Caco-2 (cell line): ENCODE results near the gene MTIF2. TPM values are rescaled to one million over a fixed set of nuclear protein-coding genes. Genes with fewer than 3 reads are reported as not detected.

Experiments used
- BruUV-seq: library from RNA; stranded (reverse); fragments of 400-500 nt; replicated peaks from 2 replicates; lab custom pipeline; 2021; lab: Mats Ljungman, UMichigan
- CTCF ChIA-PET: fragments of 300-600 bp; sonication (Branson Sonifier 250); formaldehyde crosslinking; loops from one replicate; lab custom pipeline; 2022; ENCODE audit warnings: antibody characterized with exemption; lab: Charles Lee
- POLR2A ChIA-PET: fragments of 300-600 bp; sonication (Branson Sonifier 250); formaldehyde crosslinking; loops from one replicate; lab custom pipeline; 2022; ENCODE audit warnings: antibody characterized with exemption; lab: Charles Lee
- DNase-seq, 2 experiments: peaks; one replicate each; pipeline versions ENCODE4 v3.0.0 to v3.0.0-alpha.2; 2020 to 2022
- H3K27me3 ChIP-seq: replicated peaks from 2 replicates; pipeline ENCODE4 v1.6.0; 2011; ENCODE audit warnings: low read length; ENCODE audit not compliant: control insufficient read depth, insufficient read depth
- H3K36me3 ChIP-seq: 2 replicates; pipeline ENCODE4 v1.5.1; 2011; ENCODE audit warnings: low read length; ENCODE audit not compliant: control insufficient read depth, insufficient read depth
- H3K4me1 ChIP-seq: fragments of 250-450 bp; sonication (Bioruptor Pico); 2 replicates; pipeline ENCODE4 v1.5.1; 2020; ENCODE audit warnings: mild to moderate bottlenecking
- H3K4me3 ChIP-seq: 2 replicates; pipeline ENCODE4 v1.5.1; 2011; ENCODE audit warnings: low read depth, mild to moderate bottlenecking, control low read depth, low read length
- H3K9me3 ChIP-seq: fragments of 250-450 bp; sonication (Bioruptor Pico); 2 replicates; pipeline ENCODE4 v1.5.1; 2020; ENCODE audit warnings: mild to moderate bottlenecking, moderate library complexity
- H3K27ac Mint-ChIP-seq: one replicate; pipeline ENCODE4 v1.8.0; 2022; ENCODE audit warnings: mixed read lengths; ENCODE audit not compliant: unreplicated experiment
- H3K27me3 Mint-ChIP-seq: one replicate; pipeline ENCODE4 v1.8.0; 2022; ENCODE audit warnings: mixed read lengths; ENCODE audit not compliant: insufficient read depth, unreplicated experiment
- H3K36me3 Mint-ChIP-seq: one replicate; pipeline ENCODE4 v1.8.0; 2022; ENCODE audit warnings: mild to moderate bottlenecking, mixed read lengths; ENCODE audit not compliant: insufficient read depth, unreplicated experiment
- H3K4me1 Mint-ChIP-seq: one replicate; pipeline ENCODE4 v1.8.0; 2022; ENCODE audit warnings: low read depth, mixed read lengths; ENCODE audit not compliant: unreplicated experiment
- H3K4me3 Mint-ChIP-seq: one replicate; pipeline ENCODE4 v1.8.0; 2022; ENCODE audit warnings: mild to moderate bottlenecking, moderate library complexity, mixed read lengths; ENCODE audit not compliant: unreplicated experiment
- H3K9me3 Mint-ChIP-seq: one replicate; pipeline ENCODE4 v1.8.0; 2022; ENCODE audit warnings: mixed read lengths; ENCODE audit not compliant: unreplicated experiment
- CTCF ChIP-seq, 2 experiments: fragments of 200-600 bp in 1 of 2; IDR thresholded peaks; 1 replicate in 1 of 2; 2 replicates in 1 of 2; pipeline versions ENCODE4 v1.5.1 to v1.8.0; 2011 to 2022; ENCODE audit warnings: antibody characterized with exemption in 1 of 2, control low read depth in 1 of 2, inconsistent platforms in 1 of 2, low read depth in 1 of 2, low read length in 1 of 2, mild to moderate bottlenecking in 1 of 2, moderate library complexity in 1 of 2; ENCODE audit not compliant: insufficient read depth in 1 of 2, severe bottlenecking in 1 of 2, unreplicated experiment in 1 of 2
- intact Hi-C: fragments of 100-400 bp; cut with micrococcal nuclease; formaldehyde crosslinking; loops from one replicate; pipeline ENCODE4 v1.10.0; 2022; ENCODE audit not compliant: unreplicated experiment
- total RNA-seq: library from RNA; stranded (reverse); gene quantifications from 2 replicates; pipeline ENCODE4 v1.2.3, GENCODE V29; 2022

The MTIF2 gene
- total RNA-seq, 1 experiment from 2014 or later = 42.7 TPM

- H3K9me3 Mint-ChIP-seq = no peaks in the 10 kb centered on the region
- Histone ChIP-seq H3K4me1 (peaks cover 38% of the 10 kb centered on the region), H3K9me3 (no peaks in the 10 kb centered on the region), H3K4me3 (peak within 1 kb of the TSS; percentile 96), H3K27me3 (no peaks in the 10 kb centered on the region), H3K36me3 (peaks cover 7% of the 10 kb centered on the region; the same call in 1 of the 2 replicates)
- CTCF ChIA-PET = no interaction called here
- H3K27me3 Mint-ChIP-seq = no peaks in the 10 kb centered on the region
- no peak for TF ChIP-seq CTCF (IDR thresholded peaks at IDR 0.05; ENCODE audit: insufficient read depth in 1 of 2, low read depth in 1 of 2, low read length in 1 of 2, severe bottlenecking in 1 of 2, unreplicated experiment in 1 of 2)
- H3K27ac Mint-ChIP-seq = peak within 1 kb of the TSS; percentile 94
- H3K4me3 Mint-ChIP-seq = peak within 1 kb of the TSS; percentile 85
- H3K36me3 Mint-ChIP-seq = peaks cover 62% of the 10 kb centered on the region
- peak; percentile 93 to 97 for DNase-seq
- peaks cover 36% of the 10 kb centered on the region for H3K4me1 Mint-ChIP-seq
- no TSS peak for BruUV-seq
- intact Hi-C loops = loop anchor here (1.0 to 10.0 kb wide), 5 partner anchors 37 to 385 kb away; partner anchors contain the start of genes MTIF2, PPP4R3B and RTN4
- POLR2A ChIA-PET = interaction anchor here (0.6 to 1.3 kb wide), 5 partner anchors 40 to 287 kb away, joined by 3 to 9 read pairs (median 6); partner anchors contain the start of genes CFAP36 and RTN4
Observed at GRCh38 chr2:55232084-55232862, 36.8 kb downstream of the MTIF2 start, which contains the start of the genes CLHC1 and RPS27A. TSS of gene CLHC1 (minus strand) at chr2:55232293. CDS start at chr2:55222411, 9,882 bp downstream. TSS of gene RPS27A (plus strand) at chr2:55232688. CDS start at chr2:55232825, 137 bp downstream.

- Histone ChIP-seq H3K36me3 (peaks cover 7% of the 10 kb centered on the region; the same call in 1 of the 2 replicates), H3K9me3 (no peaks in the 10 kb centered on the region), H3K27me3 (no peaks in the 10 kb centered on the region), H3K4me3 (peak overlapping the region; percentile 96), H3K4me1 (peaks cover 37% of the 10 kb centered on the region)
- no peak for DNase-seq
- Mint-ChIP-seq H3K27me3 (no peaks in the 10 kb centered on the region), H3K27ac (peak overlapping the region; percentile 94), H3K9me3 (no peaks in the 10 kb centered on the region), H3K4me3 (peak overlapping the region; percentile 85), H3K4me1 (peaks cover 36% of the 10 kb centered on the region), H3K36me3 (peaks cover 58% of the 10 kb centered on the region)
- BruUV-seq = TSS peak; percentile 68
- intact Hi-C loops = loop anchor here (1.0 to 10.0 kb wide), 5 partner anchors 38 to 386 kb away; partner anchors contain the start of genes MTIF2, PPP4R3B and RTN4
- TF ChIP-seq CTCF (IDR thresholded peaks at IDR 0.05; ENCODE audit: insufficient read depth in 1 of 2, low read depth in 1 of 2, low read length in 1 of 2, severe bottlenecking in 1 of 2, unreplicated experiment in 1 of 2) = no peak
- ChIA-PET CTCF (no interaction called here), POLR2A (no interaction called here)
Observed at GRCh38 chr2:55231546-55232083, 37.4 kb downstream of the MTIF2 start.

- no peaks in the 10 kb centered on the region for H3K27me3 Mint-ChIP-seq
- BruUV-seq = no TSS peak
- peak overlapping the region; percentile 96; the same call in 1 of the 2 replicates for H3K4me3 ChIP-seq
- POLR2A ChIA-PET = interaction anchor here (0.6 kb wide), 1 partner anchor 55 kb away, joined by 3 read pairs; no protein-coding TSS in a partner anchor
- no peaks in the 10 kb centered on the region for H3K27me3 ChIP-seq
- peaks cover 35% of the 10 kb centered on the region for H3K4me1 ChIP-seq
- CTCF ChIA-PET = no interaction called here
- H3K36me3 Mint-ChIP-seq = peaks cover 47% of the 10 kb centered on the region
- no peaks in the 10 kb centered on the region for H3K9me3 Mint-ChIP-seq
- DNase-seq = no peak
- no peaks in the 10 kb centered on the region for H3K9me3 ChIP-seq
- peaks cover 4% of the 10 kb centered on the region; the same call in 1 of the 2 replicates for H3K36me3 ChIP-seq
- intact Hi-C loops = loop anchor here (5.0 to 10.0 kb wide), 3 partner anchors 52 to 387 kb away; partner anchors contain the start of gene PPP4R3B
- no peak for TF ChIP-seq CTCF (IDR thresholded peaks at IDR 0.05; ENCODE audit: insufficient read depth in 1 of 2, low read depth in 1 of 2, low read length in 1 of 2, severe bottlenecking in 1 of 2, unreplicated experiment in 1 of 2)
- peak overlapping the region; percentile 94 for H3K27ac Mint-ChIP-seq
- peaks cover 36% of the 10 kb centered on the region for H3K4me1 Mint-ChIP-seq
- peak overlapping the region; percentile 85 for H3K4me3 Mint-ChIP-seq
Observed at GRCh38 chr2:55230551-55230950, 38.5 kb downstream of the MTIF2 start.
